Stomach (tissue), 4 donors: ENCODE data around the gene LCN6.

Experiments
- POLR2A ChIP-seq, 4 donors: fragments of 450-650 bp; IDR thresholded peaks; one replicate each; pipeline ENCODE4 v1.6.1; 2016; ENCODE audit warnings: antibody characterized with exemption in 4 of 4, control low read depth in 2 of 4, mild to moderate bottlenecking in 1 of 4, moderate library complexity in 1 of 4
- TF ChIP-seq, protein P1 (sequence below), 7 experiments: fragments of 450-650 bp in 4 of 7; fragments of 200-600 bp in 3 of 7; sonication (generic) in 3 of 7; IDR thresholded peaks; one replicate each; pipeline ENCODE4 v1.5.1; 2016 to 2019; ENCODE audit warnings: antibody characterized with exemption in 7 of 7, control low read depth in 2 of 7, mild to moderate bottlenecking in 1 of 7

DNA sequence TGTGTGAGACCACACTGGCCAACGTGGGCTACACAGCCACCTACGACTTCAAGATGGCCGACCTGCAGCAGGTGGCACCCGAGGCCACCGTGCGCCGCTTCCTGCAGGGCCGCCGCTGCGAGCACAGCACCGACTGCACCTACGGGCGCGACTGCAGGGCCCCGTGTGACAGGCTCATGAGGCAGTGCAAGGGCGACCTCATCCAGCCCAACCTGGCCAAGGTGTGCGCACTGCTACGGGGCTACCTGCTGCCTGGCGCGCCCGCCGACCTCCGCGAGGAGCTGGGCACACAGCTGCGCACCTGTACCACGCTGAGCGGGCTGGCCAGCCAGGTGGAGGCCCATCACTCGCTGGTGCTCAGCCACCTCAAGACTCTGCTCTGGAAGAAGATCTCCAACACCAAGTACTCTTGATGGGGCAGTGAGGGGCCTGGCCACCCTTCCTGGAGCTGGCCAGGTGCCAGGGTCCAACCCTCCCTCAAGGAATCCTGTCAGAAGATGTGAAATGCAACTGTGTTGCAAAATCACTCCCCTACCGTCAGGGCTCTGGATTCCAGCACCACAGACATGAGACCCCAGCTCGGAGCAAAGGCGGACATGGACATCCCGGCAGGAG is 24.9 kb downstream of the LCN6 start:
- TF ChIP-seq, protein P1, sequence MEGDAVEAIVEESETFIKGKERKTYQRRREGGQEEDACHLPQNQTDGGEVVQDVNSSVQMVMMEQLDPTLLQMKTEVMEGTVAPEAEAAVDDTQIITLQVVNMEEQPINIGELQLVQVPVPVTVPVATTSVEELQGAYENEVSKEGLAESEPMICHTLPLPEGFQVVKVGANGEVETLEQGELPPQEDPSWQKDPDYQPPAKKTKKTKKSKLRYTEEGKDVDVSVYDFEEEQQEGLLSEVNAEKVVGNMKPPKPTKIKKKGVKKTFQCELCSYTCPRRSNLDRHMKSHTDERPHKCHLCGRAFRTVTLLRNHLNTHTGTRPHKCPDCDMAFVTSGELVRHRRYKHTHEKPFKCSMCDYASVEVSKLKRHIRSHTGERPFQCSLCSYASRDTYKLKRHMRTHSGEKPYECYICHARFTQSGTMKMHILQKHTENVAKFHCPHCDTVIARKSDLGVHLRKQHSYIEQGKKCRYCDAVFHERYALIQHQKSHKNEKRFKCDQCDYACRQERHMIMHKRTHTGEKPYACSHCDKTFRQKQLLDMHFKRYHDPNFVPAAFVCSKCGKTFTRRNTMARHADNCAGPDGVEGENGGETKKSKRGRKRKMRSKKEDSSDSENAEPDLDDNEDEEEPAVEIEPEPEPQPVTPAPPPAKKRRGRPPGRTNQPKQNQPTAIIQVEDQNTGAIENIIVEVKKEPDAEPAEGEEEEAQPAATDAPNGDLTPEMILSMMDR (IDR thresholded peaks at IDR 0.05): no peak
- no peak for TF ChIP-seq POLR2A (IDR thresholded peaks at IDR 0.05)
